Measurements from ENCODE around the gene FCRL2. TPM values are rescaled to one million over a fixed set of nuclear protein-coding genes. Genes with fewer than 3 reads are reported as not detected.

FCRL2 gene
- total and polyA plus RNA-seq, 12 donors: 0.04 to 0.17 TPM; not detected in 10

- Histone ChIP-seq H3K4me3 (no peak overlapping the region), H3K9me3 (no peaks in the 10 kb centered on the region), H3K27ac (no peak overlapping the region), H3K27me3 (peaks cover 0 to 22% (median 0%) of the 10 kb centered on the region in 7 donors), H3K4me1 (peaks cover 0 to 6% (median 0%) of the 10 kb centered on the region in 9 donors), H3K36me3 (no peaks in the 10 kb centered on the region)
- ATAC-seq (no peak), DNase-seq (no peak)
- TF ChIP-seq CTCF (IDR thresholded peaks at IDR 0.05): no peak
- intact Hi-C loops (cut with DNase I): no loop called here
- WGBS, 2 donors: 67 to 74% methylated on average over 8 of the region's 8 CpGs
These were observed 5.1 kb downstream of the FCRL2 start for GRCh38 chr1:157771661-157772425.

- DNase-seq (no peak), ATAC-seq (no peak)
- Histone ChIP-seq H3K9me3 (no peaks in the 10 kb centered on the region), H3K4me1 (peaks cover 0 to 6% (median 0%) of the 10 kb centered on the region in 9 donors), H3K27ac (no peak overlapping the region), H3K27me3 (peaks cover 0 to 22% (median 0%) of the 10 kb centered on the region in 7 donors), H3K36me3 (no peaks in the 10 kb centered on the region), H3K4me3 (no peak overlapping the region)
- intact Hi-C loops (cut with DNase I): no loop called here
- WGBS, 2 donors: 43 to 48% methylated on average over 9 of the region's 9 CpGs
- TF ChIP-seq CTCF (IDR thresholded peaks at IDR 0.05): no peak
These were observed 6.4 kb downstream of the FCRL2 start for GRCh38 chr1:157770442-157771043.

- no peak for ATAC-seq
- peaks cover 0 to 22% (median 0%) of the 10 kb centered on the region in 7 donors for H3K27me3 ChIP-seq
- H3K4me3 ChIP-seq: no peak overlapping the region
- peaks cover 0 to under 1% (median 0%) of the 10 kb centered on the region in 9 donors for H3K4me1 ChIP-seq
- no peaks in the 10 kb centered on the region for H3K36me3 ChIP-seq
- intact Hi-C loops (cut with DNase I): no loop called here
- no peak overlapping the region for H3K27ac ChIP-seq
- TF ChIP-seq CTCF (IDR thresholded peaks at IDR 0.05): no peak
- no peak for DNase-seq
- no peaks in the 10 kb centered on the region for H3K9me3 ChIP-seq
These were observed 10.1 kb downstream of the FCRL2 start for GRCh38 chr1:157766792-157767191.

GRCh38 chr1:157758018-157758417 is 18.9 kb downstream of the FCRL2 start:
- peaks cover 0 to 2% (median 0%) of the 10 kb centered on the region in 7 donors for H3K27me3 ChIP-seq
- WGBS, 2 donors: 84 to 91% methylated on average over 4 of the region's 4 CpGs
- H3K27ac ChIP-seq: no peak overlapping the region
- DNase-seq (no peak), ATAC-seq (no peak)
- no peaks in the 10 kb centered on the region for H3K4me1 ChIP-seq
- no peak overlapping the region for H3K4me3 ChIP-seq
- H3K36me3 ChIP-seq: no peaks in the 10 kb centered on the region
- intact Hi-C loops (cut with DNase I): no loop called here
- TF ChIP-seq CTCF (IDR thresholded peaks at IDR 0.05): no peak
- peaks cover 0 to 18% (median 5%) of the 10 kb centered on the region in 11 donors for H3K9me3 ChIP-seq
